GM19023 (cell line): ENCODE measurements around the gene ZNF732.
A peak's percentile ranks its signal among the peaks of the same experiment; 100 is the strongest.
"Not testable (repeated sequence)": the region's sequence is repeated elsewhere in the genome, so short reads cannot be mapped to it uniquely, and the experiment has no call there.

Source experiments
- ATAC-seq: cut with Tn5 transposase; IDR thresholded peaks from one replicate; pipeline ENCODE4 v1.9.1; 2021; ENCODE audit warnings: mild to moderate bottlenecking, moderate library complexity; ENCODE audit not compliant: unreplicated experiment

The ZNF732 gene

GRCh38 chr4:304969-305680 lies at the start of gene ZNF732:
ZNF732 (minus strand) TSS chr4:305474; CDS start chr4:305310, 164 bp downstream.
- no peak for ATAC-seq

DNA sequence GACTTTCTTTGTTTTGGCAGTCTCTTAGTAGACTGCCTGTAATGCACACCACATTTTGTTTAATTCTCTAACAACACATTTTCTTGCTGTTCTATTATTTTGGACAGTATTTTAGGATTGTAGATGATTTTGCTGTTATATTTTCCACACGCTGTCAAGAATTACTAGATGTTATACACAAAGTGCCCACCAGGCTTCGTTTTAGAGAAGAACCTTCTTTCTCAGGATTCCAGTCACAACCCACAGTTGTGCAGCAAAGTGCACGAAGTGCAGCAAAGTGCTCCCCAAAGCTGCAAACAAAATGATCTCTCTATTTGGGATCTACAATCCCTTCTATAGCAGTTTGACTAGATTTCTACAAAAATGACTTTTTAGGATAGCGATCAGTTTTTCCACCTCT lies 34.7 kb upstream of the ZNF732 start:
- no peak for ATAC-seq

- ATAC-seq, result no peak
Measured at GRCh38 chr4:338759-339097, 33.5 kb upstream of the ZNF732 start.

DNA sequence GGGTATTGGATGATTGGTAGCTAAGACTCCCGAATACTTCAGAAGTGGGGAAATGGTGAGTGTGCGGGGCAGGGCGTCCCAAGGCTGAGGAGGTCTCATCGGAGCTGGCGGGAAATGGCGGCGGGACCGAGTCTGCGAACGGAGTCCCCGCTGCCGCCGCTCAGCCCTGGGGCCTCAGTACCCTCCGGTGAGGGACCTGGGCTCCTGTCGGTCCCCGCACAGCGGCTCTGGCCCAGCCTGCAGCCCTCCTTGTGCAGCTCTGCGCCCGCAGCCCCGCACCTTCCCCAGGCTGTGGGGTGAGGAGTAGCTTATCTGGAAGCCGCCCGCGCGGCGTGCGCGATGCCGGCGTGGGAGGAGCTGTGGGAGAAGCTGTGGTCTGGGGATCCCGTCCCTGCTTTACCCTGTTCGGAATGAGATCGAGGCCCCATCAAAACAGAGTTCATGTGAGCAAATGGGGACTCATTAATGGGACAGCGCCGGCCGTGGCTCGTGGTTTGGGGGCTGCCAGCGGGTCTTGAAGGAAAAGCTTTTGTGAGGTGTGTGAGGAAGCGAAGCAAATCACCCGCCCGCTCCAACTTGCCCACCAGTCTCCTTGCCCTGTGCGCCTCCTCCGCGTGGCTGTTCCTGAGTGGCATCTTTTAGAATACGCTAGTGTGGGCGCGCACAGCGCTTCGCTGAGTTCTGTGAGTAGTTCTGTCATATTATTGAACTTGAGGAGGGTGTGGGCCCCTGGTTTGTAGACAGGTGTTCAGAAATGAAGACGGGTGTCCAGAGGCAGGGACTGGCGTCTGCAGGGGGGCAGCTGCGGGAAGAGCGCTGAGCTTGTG lies 32.9 kb upstream of the ZNF732 start:
- ATAC-seq, result peak; percentile 33

- ATAC-seq, result peak; percentile 93
Measured at GRCh38 chr4:337143-337931, 32.1 kb upstream of the ZNF732 start, which contains the start of gene ZNF141. ZNF141 (plus strand) TSS chr4:337814; CDS start chr4:337984, 170 bp downstream.

- ATAC-seq, result no peak
Measured at GRCh38 chr4:336893-337142, 31.5 kb upstream of the ZNF732 start.

GRCh38 chr4:336099-336892 lies 31.0 kb upstream of the ZNF732 start:
- no peak for ATAC-seq

GRCh38 chr4:335515-335914 lies 30.2 kb upstream of the ZNF732 start:
- ATAC-seq, result no peak

DNA sequence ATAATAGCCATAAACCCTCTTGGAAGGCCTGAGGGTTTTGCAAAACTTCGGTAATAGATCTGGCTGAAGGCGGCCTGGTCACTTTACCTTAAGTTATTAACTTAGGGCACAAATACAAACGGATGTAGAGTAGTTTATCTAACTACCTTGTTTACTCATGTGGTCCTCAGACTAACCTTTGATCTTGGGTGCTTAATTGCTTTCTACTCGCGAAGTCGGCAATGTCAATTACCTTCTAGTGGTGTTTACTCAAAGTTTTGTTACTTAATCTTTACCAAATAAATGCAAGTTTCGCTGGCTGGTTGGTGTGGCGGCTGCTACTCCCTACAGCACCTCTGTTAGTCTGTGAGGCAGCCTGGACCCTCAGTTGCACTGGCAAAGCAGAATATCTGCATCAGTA lies 23.5 kb upstream of the ZNF732 start:
- no peak for ATAC-seq

- ATAC-seq, result no peak
Measured at GRCh38 chr4:314296-314903, 9.1 kb upstream of the ZNF732 start.

DNA sequence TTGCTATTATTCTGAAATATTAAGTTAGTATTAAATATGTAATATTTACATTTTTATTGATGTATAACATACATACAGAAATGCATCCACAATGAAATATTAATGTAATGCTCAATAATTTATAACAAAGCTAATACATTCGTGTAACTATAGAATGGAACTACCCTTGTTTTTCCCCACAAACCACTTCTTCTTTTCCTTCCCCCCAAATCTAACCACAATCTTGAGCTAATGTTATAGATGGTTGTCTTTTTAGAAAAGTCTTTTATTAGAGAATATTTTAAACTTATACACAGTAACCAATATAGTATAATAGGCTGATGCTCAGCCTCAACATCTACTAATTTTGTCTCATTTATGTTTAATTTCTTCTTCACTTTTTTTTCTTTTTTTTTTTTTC lies 4.5 kb upstream of the ZNF732 start:
- ATAC-seq, result no peak

GRCh38 chr4:306551-306961 lies 1.3 kb upstream of the ZNF732 start:
- ATAC-seq, result no peak

DNA sequence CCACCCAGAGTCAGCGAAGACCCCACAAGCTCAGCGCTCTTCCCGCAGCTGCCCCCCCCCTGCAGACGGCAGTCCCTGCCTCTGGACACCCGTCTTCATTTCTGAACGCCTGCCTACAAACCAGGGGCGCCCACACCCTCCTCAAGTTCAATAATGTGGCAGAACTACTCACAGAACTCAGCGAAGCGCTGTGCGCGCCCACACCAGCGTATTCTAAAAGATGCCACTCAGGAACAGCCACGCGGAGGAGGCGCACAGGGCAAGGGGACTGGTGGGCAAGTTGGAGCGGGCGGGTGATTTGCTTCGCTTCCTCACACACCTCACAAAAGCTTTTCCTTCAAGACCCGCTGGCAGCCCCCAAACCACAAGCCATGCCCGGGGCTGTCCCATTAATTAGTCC lies 758 bp downstream of the ZNF732 start:
- ATAC-seq, result not testable (repeated sequence)

DNA sequence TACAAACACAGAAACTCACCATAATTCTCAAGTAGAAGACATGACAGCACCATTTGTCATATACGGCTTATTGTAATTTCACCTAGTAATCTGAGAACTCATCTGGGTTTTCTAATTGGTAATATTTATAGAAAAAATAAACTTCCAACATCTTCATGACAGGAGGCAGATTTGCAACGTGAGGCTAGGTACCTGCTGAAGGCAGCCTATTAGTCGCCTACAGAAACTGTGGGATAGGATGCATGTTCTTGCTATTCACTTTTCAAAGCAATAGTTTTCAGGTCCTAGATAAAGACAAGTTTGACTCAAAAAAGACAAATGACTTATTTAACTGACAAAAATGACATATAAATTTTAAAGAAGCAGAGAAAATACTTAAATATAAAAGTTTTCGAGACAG lies 2.9 kb downstream of the ZNF732 start:
- no peak for ATAC-seq

DNA sequence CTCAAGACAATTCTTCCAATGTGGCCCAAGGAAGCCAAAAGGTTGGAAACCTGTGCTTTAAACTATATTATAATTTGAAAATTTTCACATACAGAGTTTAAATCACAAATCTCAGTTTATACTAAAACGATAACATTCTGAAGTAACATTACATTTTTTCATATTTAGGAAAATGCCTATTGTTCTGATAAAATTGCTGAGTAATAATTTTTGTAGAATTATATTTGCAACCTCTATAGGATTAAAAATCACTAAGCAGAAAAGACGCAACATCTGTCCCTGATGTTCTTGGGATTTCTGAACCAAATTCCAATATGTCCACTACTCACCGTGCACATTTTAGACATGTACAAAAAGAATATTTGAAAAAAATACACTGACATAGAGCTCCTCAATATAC lies 10.5 kb downstream of the ZNF732 start:
- ATAC-seq, result no peak

DNA sequence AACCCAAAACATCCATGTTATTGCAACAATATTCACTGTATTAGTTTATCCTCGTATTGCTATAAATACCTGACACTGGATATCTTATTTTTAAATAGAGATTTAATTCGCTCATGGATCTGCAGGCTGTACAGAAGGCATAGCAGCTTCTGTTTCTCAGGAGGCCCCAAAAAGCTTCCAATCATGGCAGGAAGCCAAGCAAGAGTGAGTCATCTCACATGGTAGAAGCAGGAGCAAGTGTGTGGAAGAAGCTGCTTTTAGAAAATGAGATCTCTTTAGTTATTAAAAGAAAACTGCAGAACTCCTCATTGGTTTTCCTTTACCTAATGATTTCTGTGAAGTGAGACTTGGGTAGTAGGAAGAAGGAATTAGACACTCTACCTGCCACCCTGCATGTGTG lies 16.4 kb downstream of the ZNF732 start:
- no peak for ATAC-seq

- no peak for ATAC-seq
Measured at GRCh38 chr4:273309-274017, 31.8 kb downstream of the ZNF732 start.

DNA sequence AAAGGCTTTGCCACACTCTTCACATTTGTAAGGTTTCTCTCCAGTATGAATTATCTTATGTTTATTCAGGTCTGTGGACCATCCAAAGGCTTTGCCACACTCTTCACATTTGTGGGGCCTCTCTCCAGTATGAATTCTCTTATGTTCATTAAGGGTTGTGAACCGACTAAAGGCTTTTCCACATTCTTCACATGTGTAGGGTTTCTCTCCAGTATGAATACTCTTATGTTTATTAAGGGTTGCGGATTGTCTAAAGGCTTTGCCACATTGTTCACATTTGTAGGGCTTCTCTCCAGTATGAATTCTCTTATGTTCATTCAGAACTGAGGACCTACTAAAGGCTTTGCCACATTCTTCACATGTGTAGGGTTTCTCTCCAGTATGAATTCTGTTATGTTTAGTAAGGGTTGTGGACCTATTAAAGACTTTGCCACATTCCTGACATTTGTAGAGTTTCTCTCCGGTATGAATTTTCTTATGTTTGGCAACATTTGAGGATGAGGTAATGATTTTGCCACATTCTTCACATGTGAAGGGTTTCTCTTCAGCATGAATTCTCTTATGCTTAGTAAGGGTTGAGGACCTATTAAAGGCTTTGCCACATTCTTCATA lies 33.7 kb downstream of the ZNF732 start:
- ATAC-seq, result no peak

GRCh38 chr4:259240-259639 lies 46.0 kb downstream of the ZNF732 start:
- not testable (repeated sequence) for ATAC-seq

DNA sequence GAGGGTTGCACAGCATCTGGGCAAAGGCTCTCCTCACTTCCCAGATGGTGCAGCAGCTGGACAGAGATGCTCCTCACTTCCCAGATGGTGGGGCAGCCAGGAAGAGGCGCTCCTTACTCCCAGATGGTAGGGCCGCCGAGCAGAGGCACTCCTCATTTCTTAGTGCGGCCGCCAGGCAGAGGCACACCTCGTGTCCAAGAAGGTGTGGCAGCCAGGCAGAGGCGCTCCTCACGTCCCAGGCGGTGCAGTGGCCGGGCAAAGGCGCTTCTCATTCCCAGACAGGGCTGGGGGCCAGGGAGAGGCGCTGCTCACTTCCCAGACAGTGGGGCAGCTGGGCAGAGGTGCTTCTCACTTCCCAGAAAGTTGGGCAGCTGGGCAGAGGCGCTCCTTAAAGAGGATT lies 48.8 kb downstream of the ZNF732 start:
- ATAC-seq, result no peak
